Measurements from ENCODE around the gene PSTPIP1.

Gene PSTPIP1

DNA sequence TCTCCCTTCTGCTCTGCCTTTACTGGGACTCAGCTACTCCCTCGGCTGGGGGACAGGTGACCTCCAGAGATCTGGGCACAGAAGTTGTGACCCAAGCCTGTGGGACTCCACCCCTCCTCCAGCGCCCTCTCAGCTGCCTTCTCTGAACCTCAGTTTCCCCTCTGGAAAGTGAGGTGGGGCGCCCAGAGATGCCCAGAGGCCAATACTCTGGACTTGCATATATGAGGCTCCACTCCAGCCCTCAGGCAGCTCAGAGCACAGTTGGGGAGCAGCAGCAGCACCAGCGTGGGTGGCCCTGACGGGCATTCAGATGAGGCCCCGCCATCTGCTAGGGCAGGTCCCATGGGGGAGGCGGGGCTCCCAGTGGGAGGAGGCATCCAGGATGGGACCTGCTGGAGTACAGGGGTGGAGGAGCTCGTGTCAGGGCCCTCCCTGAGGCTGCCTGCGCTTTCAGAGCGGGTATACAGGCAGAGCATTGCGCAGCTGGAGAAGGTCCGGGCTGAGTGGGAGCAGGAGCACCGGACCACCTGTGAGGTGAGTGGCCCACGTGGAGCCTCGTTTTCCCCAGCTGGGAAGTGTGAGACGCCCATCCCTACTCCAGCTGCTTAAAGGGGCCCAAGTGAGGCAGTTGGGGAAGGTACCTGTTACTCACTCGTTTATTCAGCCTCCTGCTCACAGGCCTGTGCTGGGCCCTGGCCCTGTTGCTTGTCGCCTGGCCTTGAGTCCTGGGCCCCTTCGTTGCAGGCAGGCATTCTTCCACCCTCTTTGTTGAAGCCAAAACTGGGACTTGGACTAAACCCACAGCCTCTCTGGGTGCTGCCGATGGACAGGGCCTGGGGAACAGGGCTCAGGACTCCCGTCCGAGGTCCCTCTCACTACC lies 35.4 kb downstream of the PSTPIP1 start:
- H3K4me3 ChIP-seq (replicated peaks; ENCODE audit: low read depth, low read length) = no peak overlapping the region
- TF ChIP-seq, protein P1, sequence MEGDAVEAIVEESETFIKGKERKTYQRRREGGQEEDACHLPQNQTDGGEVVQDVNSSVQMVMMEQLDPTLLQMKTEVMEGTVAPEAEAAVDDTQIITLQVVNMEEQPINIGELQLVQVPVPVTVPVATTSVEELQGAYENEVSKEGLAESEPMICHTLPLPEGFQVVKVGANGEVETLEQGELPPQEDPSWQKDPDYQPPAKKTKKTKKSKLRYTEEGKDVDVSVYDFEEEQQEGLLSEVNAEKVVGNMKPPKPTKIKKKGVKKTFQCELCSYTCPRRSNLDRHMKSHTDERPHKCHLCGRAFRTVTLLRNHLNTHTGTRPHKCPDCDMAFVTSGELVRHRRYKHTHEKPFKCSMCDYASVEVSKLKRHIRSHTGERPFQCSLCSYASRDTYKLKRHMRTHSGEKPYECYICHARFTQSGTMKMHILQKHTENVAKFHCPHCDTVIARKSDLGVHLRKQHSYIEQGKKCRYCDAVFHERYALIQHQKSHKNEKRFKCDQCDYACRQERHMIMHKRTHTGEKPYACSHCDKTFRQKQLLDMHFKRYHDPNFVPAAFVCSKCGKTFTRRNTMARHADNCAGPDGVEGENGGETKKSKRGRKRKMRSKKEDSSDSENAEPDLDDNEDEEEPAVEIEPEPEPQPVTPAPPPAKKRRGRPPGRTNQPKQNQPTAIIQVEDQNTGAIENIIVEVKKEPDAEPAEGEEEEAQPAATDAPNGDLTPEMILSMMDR (IDR thresholded peaks at IDR 0.05; ENCODE audit: low read depth, low read length, missing control alignments) = no peak
- no peak for DNase-seq (ENCODE audit: extremely low read depth, low read depth)

DNA sequence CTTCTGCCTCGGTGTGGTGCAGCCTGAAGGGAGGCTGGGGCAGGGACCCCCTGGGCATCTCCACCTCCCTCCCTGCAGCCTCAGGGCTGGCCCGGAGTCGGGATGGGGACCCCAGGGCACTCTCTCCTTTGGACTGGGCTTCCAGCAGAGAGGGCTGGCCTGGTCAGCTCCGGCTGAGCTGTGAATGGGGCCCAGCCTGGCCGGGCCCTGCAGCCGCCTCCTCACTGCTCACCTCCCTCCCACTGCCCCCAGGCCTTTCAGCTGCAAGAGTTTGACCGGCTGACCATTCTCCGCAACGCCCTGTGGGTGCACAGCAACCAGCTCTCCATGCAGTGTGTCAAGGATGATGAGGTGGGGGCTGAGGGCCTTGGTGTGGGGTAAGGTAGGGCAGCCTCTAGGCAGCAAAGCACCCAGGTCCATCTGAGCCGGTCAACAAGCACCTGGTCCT lies 36.0 kb downstream of the PSTPIP1 start:
- H3K4me3 ChIP-seq (replicated peaks; ENCODE audit: low read depth, low read length) = no peak overlapping the region
- DNase-seq (ENCODE audit: extremely low read depth, low read depth) = no peak
- TF ChIP-seq, protein P1 (IDR thresholded peaks at IDR 0.05; ENCODE audit: low read depth, low read length, missing control alignments) = no peak

DNA sequence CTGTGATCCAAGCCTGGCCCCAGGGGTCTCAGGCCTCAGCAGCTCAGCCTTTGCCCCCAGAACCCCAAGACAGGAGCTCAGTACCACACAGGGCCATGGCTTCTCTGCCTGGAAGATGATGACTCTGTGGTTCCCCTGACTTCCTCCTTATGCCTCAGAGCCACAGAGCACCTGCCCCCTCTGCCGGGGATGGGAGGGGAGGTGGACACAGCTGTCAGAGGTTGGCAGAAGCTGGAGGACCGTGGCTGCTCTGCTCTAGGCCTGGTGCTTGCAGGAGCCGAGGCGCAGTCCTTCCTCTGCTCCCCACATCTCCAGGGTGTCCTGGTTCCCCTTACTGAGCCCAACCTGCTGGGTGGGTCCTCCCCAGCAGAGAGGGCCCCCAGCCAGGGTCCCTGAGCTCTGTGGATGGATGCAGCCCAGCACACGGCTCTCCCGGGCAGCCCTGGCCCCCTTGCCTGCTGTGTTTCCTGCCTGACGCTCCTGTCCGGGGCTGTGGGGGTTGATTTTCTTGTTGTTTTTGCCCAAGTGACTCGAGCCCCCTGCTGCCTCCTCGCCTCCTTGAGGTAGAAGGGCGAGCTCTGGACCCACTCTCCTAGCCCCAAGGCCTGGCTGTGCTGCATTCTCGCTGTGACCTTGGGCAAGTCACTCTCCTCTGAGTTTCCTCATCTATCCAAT lies 36.6 kb downstream of the PSTPIP1 start:
- DNase-seq (ENCODE audit: extremely low read depth, low read depth) = no peak
- no peak overlapping the region for H3K4me3 ChIP-seq (replicated peaks; ENCODE audit: low read depth, low read length)

DNA sequence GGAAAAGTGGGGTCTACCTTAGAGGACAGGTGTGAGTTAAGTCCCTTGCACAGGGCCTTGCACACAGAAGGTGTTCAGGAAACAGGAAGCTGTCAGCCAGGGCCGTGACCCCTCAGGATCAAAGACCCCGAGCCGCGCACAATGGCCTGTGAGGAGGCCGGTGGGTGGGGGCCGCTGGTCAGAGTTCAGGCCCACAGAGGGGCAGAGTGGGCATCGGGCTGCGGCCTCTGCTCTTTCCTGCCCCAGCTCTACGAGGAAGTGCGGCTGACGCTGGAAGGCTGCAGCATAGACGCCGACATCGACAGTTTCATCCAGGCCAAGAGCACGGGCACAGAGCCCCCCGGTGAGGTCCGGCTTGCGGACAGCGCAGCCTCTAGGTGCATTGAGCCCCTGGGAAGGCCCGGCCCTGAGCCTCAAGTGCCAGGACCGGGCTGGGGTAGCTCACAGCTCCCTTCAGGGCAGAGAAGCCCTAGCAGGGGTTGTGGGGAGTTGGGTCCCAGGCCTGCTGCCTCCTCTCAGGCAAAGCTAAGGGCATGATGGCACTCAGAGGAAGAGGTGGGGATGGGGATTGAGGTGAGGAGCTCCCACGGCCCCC lies 37.2 kb downstream of the PSTPIP1 start:
- no peak for DNase-seq (ENCODE audit: extremely low read depth, low read depth)
- TF ChIP-seq, protein P1 (IDR thresholded peaks at IDR 0.05; ENCODE audit: low read depth, low read length, missing control alignments) = no peak
- H3K4me3 ChIP-seq (replicated peaks; ENCODE audit: low read depth, low read length) = no peak overlapping the region

More for the DNA sequence above, 36.6 kb downstream of the PSTPIP1 start:
- TF ChIP-seq, protein P1 (IDR thresholded peaks at IDR 0.05; ENCODE audit: low read depth, low read length, missing control alignments) = no peak

DNA sequence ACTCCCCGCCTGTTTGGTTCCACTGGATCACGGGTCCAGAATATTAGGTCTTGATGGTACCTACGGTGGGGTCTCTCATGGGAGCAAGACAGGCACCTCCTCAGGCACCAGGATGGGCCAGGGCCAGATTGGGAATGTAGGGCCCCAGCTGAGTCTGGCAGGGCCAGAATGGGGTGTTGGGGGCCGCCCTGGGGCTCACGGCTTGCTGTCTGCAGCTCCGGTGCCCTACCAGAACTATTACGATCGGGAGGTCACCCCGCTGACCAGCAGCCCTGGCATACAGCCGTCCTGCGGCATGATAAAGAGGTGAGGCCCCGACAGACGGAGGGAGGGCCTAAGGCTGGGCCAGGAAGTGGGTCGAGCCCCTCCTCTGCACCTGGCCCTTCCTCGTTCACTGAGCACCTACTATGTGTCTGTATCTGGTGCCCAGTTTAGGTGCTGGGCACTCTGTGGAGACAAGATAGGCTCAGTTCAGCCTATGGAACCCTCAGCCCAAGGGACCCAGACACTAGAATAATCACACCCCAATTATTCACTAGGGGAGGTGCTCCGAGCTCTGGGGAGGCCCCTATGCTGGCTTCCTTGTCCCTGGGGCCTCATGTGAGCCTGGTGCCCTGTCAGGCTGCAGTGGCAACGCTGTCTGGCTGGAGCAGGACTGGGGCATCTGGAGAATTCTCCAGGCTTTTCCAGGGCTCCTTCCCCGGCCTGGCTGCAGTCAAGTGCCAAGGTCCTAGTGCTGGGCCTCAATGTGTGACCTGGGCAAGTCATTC lies 37.9 kb downstream of the PSTPIP1 start:
- TF ChIP-seq, protein P1 (IDR thresholded peaks at IDR 0.05; ENCODE audit: low read depth, low read length, missing control alignments) = no peak
- H3K4me3 ChIP-seq (replicated peaks; ENCODE audit: low read depth, low read length) = no peak overlapping the region
- no peak for DNase-seq (ENCODE audit: extremely low read depth, low read depth)

DNA sequence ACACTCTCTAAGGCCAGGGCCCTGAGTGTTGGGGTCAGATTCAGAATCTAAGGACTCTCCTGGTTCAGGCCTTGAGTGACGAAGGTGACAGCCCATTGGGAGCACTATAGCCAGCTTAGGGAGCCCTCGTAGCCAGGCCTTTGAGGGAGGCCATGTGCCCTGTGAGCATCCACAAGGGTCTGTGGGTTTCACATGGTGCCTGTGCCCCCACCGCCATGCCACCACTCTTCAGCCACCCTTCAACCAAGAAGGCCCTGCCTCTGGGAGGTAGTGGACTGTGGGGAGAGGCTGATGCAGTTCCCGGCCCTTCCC lies 38.4 kb downstream of the PSTPIP1 start:
- H3K4me3 ChIP-seq (replicated peaks; ENCODE audit: low read depth, low read length) = no peak overlapping the region
- TF ChIP-seq, protein P1 (IDR thresholded peaks at IDR 0.05; ENCODE audit: low read depth, low read length, missing control alignments) = no peak
- no peak for DNase-seq (ENCODE audit: extremely low read depth, low read depth)

All from HFF-Myc (cell line).